GM19328 (cell line): ENCODE results near the gene RECQL.

Experiments used
- ATAC-seq: cut with Tn5 transposase; IDR thresholded peaks from one replicate; pipeline ENCODE4 v1.9.1; 2021; ENCODE audit warnings: mild to moderate bottlenecking, moderate library complexity; ENCODE audit not compliant: unreplicated experiment

Gene RECQL, protein sequence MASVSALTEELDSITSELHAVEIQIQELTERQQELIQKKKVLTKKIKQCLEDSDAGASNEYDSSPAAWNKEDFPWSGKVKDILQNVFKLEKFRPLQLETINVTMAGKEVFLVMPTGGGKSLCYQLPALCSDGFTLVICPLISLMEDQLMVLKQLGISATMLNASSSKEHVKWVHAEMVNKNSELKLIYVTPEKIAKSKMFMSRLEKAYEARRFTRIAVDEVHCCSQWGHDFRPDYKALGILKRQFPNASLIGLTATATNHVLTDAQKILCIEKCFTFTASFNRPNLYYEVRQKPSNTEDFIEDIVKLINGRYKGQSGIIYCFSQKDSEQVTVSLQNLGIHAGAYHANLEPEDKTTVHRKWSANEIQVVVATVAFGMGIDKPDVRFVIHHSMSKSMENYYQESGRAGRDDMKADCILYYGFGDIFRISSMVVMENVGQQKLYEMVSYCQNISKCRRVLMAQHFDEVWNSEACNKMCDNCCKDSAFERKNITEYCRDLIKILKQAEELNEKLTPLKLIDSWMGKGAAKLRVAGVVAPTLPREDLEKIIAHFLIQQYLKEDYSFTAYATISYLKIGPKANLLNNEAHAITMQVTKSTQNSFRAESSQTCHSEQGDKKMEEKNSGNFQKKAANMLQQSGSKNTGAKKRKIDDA

DNA sequence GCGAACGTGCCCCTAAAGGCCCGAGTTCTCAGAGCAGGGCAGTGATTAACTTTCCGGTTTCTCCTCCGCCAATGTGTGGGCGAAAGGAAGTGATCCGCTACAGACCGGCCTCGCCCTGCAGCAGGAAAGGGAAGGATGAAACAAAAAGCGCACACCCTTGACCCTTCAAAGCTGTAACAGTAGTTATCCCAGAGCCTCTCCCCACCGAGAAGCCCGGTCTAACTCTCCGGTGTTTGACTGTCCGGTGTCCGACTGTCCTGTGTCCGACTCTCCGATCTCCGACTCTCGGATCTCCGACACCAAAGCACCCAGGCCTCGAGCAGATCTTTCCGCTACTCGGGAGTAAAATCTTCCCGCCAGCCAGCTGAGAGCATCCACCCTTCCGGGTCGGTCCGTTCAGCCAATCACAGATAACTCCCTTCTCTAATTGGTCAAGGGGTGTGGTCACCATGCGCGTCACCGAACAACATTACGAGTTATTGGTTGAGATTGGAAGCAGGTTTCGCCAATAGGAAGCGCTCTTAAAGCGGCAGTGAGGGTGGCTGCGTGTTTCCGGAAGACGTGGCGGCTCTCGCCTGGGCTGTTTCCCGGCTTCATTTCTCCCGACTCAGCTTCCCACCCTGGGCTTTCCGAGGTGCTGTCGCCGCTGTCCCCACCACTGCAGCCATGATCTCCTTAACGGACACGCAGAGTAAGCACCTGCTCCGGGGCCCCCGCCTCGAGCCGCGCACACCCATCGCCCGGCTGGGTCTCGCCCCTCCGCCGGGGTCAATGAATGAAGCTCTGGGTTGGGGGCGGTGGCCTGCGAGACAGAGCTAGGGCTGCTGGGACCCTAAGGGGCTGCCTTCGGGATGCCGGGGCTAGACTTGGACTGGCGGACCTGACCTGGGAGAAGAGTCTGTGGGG lies at the start of gene RECQL, which contains the start of gene GOLT1B:
TSS of gene RECQL (minus strand) at position 378 of the 906 bp plus-strand sequence. CDS start 2,065 bp downstream, outside the sequence.
TSS of gene GOLT1B (plus strand) at position 532 of the 906 bp plus-strand sequence. CDS start at position 667, 135 bp downstream.
- peak; percentile 99 for ATAC-seq

DNA sequence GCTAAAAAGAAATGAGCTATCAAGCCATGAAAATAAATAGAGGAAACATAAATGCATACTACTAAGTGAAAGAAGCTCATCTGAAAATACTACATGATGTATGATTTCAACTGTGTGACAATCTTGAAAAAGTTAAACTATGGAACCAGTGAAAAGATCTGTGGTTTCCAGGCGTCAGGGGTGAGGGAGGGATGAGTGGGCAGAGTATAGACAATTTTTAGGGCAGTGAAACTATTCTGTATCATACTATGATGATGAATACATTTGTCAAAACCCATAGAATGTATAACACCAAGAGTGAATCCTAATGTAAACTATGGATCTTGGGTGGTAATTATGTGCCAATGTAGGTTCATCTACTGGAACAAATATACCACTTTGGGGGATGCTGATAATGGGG lies 46.0 kb upstream of the RECQL start:
- no peak for ATAC-seq

DNA sequence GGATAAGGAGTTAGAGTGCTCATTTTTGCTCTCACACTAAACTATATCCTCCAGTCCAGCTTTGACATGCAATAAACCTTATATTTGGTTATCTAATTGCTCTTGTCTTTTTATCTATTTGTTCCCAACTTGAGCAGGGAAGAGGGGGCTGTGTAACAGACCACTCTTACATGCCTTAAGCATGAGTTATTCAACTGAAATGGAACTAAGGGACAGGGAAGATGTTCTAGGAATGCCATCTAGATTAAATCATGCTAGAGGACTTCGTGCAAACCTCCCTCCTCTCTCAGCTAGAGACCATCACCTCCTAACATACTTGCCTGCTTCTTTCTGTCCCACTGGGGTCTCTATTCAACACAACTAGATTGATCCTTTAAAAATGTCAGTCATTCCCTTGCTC lies 45.3 kb upstream of the RECQL start:
- no peak for ATAC-seq

DNA sequence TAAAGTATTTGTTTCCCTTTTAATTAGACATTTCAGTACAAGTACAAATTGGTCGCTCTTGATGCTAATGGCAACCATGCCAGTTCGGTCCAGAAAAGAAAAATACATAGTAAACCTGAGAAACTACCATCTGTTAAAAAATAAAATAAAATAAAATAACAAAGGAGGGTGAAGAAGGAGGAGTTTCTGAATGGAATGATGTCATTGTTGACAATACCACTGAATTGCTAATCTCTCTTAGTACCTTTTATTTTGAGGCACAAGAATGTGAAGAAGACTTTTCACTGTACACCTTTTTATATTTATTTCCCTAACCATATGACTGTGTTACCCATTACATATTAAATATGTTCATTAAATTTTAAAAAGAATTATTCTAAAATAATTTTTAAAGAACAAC lies 44.1 kb upstream of the RECQL start:
- no peak for ATAC-seq

DNA sequence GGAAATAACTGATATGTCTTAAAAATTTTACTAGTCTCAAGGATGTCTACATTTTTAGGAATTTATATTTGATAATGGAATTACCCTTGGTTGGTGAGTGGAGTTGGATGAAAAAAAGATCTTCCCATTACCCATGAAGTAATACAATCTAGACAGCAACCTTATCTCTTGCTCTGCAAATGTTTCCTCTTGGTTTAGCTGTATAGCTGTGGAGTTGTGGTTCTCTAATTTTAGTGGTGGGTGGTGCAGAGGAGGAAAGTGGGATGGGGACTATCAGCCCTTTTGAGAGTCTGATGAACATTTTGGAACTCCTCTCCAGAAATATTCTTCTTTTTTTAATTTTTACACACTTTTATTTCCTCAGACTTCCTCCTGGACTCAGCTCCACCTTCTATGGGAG lies 41.7 kb upstream of the RECQL start:
- ATAC-seq = no peak

DNA sequence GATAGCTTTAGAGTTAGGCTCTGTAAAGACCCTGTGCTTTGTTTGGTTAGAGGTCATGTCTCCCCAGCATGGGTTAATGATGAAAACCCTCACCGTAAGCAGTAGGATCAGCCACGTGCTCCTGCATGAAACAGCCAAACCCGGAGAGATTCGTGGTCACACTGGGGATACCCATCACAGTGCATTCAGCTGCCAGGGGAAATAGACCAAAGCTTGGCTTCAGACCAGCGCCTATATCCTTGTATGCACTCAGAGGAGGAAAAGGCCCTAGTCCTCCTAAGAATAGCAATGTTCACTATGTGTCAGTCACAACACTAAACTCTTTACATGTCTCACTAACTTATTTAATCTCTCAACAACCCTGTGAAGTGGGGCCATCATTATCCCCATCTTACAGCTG lies 41.0 kb upstream of the RECQL start:
- no peak for ATAC-seq

DNA sequence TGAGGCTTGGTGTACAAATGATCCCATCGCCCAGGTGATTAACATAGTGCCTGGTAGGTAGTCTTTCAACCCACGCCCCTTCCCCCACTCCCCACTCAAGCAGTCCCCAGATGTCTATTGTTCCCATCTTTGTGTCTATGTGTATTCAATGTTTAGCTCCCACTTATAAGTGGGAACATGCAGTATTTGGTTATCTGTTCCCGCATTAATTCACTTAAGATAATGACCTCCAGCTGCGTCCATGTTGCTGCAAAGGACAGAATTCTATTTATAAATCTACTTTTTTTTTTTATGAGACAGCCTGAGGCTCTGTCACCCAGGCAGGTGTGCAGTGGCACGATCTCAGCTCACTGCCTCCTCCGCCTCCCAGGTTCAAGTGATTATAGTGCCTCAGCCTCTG lies 40.3 kb upstream of the RECQL start:
- ATAC-seq = no peak

DNA sequence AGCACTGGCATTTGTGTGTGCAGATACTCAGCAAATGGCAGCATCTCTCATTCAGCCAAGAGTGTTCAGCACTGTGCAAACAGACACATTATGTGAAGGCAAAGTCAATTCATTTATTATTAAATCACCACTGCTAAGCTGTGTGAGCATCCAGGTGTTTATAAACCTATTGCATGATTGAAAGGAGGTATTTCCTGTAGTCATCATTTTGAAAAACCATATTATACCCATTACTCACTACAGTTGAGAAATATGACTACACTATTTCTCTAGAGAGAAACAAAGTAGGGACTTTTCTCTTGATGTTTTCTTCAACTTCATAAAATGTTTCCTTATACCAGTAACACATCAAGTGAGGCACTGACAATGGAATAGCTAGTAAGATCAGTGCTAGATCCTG lies 38.4 kb upstream of the RECQL start:
- no peak for ATAC-seq

DNA sequence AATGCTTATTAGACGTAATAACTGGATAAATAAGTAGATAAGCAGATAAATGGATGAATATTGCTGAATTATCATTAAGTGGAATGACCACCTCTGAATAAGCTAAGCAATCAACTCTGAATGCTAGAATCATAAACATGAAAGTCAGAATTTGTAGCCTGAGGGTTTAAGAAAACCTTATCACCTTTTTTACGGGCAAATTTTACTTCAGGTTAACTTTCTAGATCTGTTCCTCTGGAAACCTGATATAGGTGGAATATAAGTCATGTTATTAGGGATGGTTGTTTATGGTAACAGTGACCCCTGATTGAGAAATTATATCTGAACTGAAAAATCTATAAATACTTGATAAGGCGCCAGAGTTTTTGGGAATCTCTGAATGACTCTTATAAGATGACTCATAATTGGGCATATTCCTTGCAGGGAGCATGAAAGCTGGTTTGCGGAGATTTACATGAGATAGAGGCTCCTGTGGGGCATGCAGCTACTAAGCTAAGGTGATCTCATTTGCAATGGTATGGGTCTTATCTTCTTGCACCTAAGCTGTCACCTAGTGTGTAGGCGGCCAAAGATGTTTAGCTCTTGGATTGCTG lies 36.7 kb upstream of the RECQL start:
- ATAC-seq = no peak

DNA sequence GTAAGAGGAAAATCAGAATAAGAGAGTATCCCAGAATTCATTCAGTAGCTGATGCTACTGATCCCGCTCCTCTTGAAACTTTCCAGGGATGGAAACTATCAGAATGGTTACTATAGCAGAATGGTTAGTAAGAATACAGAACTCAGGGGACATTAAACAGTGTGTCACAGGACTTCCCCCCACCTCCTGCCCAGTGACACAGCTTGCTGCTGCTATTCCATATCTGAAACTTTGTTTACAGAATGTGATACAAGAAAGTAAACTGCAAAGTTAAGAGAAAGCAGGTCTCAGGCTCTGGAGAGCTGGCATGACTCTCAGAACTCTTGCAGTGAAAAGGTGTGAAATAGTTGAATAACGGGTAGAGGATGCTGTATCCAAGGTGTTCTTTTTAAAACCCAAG lies 28.0 kb upstream of the RECQL start:
- no peak for ATAC-seq

DNA sequence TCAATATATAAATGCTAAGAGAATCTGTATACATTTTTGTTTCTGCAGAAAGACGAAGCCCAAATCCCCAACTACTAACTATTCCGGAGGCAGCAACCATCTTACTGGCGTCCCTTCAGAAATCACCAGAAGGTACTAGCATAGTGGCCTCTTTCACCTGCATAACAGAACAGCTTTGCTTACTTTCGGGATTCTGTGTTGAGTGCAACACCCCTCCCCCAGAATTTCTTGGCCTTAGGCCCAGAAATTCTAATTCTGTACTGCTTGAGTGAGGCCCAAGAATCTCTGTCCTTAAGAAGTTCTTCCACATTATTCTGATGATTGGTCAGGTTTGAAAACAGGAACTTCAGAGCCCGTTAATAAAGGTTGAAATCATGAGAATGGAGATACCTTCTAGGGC lies 27.5 kb upstream of the RECQL start:
- no peak for ATAC-seq

DNA sequence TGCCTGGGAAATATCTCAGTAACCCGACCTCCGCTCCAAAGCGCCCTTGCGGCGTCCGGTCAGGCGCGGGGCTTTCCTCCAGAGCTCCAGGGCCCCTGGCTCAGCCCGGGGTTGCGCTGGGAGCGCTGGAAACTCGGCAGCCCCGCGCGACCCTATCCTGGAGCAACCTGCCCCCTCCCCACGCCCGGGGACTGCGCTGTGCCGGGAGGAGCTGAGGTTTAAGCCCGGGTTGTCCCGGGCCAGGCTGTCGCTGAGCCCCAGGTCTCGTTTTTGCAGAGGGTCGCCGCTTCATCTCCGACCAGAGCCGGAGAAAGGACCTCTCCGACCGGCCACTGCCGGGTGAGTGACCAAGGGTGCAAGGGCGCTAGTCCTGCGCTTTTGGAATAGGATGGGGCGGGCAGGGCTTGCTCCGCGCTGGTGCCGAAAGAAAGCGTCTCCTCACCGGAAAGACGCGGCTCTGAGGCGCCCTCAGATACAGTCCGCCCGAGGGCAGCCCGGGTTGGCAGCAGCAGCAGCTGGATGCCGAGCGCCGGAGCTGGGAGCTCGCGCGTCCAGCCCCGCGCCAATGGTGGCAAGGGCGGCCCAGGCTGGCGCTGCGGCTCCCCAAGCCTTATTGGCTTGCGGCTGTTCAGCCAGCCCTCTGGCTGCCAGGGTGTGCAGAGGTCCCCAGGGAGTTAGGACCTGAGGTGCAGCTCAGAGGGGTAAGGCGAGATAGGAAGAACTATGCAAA lies 26.2 kb upstream of the RECQL start:
- peak; percentile 89 for ATAC-seq

DNA sequence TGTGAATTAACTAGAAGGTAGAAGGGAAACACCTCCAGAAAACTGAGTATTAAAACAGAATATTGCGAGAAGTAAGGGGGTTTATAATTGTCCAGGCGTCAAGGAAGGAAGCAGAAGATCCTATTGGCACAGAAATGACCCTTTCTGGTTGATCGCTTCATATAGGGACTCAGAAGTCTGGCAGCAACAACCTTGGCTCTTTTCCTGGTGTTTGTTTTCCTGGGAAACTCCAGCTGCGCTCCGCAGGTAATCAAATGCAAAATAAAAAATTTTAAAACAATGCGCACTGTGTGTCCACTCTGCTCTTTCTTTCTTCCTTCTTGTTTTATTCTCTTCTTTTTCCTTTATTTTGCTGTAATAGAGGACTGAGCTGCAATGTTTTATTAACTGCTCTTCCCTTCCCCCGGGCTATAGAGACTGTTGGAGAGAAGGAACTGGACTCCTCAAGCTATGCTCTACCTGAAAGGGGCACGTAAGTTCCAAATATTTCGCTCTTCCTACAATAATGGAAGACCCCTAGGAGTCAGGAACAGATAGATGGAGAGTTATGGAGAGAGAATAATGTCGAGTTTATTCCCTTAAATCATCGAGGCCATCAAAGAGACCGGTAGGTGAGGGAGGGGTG lies 25.4 kb upstream of the RECQL start:
- no peak for ATAC-seq

DNA sequence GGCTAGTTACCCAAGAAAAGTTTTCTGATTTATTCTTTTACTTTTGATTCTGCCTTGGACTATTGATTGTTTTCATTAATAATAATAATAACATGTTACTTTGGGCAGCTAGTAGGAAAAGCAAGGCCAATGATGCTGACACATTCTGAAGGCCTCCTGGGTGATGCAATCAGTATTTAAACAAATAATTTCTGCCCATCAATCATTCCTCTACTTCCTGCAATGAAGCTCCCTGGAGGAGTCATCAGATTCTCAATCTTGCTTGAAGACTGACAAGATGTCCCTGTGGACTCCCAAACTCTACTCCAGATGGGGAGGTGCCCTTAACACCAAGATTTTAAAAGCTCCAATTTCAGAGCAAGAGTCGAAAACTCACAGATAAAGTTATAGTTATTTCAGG lies 24.6 kb upstream of the RECQL start, which contains the start of gene SPX:
TSS of gene SPX (plus strand) at position 244 of the 400 bp plus-strand sequence. CDS start 177 bp downstream, outside the sequence.
- ATAC-seq = no peak

DNA sequence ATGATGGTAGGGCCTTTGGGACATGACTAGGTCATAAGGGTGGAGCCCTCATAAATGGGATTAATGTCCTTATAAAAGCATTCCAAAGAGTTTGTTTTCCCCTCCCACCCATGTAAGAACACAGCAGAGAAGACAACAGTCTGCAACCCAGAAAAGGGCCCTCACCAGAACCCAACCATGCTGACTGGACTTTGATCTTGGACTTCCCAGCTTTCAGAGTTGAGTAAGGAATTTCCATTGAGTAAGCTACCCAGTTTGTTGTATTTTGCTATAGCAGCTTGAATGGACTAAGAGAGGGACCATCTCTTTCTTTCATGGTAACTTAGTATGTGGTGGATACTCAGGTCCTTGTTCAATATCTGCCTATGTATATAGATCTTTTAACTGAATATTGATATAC lies 21.7 kb upstream of the RECQL start:
- no peak for ATAC-seq

DNA sequence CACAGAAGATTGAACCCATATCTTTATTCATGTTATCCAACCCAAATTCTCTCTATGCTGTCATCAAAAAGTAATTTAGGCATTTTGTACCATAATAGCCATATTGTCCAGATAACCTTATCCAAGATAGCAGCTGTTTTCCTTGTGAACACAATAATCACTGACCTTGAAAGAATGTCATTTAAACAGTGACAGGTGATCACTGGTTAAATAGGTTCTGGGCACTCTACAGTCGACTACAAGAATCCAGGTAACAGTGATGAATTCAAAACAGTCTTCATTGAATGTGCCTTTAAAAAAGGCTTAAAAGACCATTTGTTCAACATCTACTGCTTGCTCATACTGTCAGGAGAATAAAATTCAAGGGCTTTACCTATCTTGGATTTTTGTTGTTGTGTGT lies 20.1 kb upstream of the RECQL start:
- no peak for ATAC-seq

DNA sequence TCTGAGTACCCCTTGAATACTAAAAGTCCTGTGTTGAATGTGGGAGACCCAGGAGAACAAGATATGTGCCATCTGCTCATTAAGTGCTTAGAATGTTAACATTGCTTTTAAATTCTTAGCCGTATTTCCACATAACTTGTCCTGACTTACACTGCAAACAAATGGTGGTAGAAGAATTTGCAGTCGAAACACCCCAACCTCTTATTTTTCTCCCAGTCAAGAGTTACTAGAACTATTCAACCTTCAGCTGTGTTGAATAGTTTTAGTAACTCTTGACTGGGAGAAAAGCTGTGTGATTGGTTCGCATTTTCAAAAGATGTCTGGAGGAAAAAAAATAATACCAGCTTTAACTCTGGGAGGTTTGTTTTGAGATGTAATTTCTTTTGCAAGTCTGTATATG lies 17.0 kb upstream of the RECQL start:
- no peak for ATAC-seq

DNA sequence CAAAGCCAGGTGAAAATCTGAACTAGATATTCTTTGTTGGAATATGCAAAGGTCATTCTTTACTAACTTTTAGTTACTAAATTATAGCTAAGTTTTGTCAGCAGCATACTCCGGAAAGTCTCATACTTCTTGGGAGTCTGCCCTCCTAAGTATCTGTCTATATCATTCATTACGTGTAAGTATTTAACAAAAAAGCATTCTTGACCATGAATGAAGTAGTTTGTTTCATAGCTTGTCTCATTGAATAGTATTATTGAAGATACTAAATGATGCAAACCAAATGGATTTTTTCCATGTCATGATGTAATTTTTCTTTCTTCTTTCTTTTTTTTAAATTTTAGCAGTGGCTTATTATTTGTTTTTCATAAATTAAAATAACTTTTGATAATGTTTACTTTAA lies 14.8 kb upstream of the RECQL start:
- ATAC-seq = no peak

DNA sequence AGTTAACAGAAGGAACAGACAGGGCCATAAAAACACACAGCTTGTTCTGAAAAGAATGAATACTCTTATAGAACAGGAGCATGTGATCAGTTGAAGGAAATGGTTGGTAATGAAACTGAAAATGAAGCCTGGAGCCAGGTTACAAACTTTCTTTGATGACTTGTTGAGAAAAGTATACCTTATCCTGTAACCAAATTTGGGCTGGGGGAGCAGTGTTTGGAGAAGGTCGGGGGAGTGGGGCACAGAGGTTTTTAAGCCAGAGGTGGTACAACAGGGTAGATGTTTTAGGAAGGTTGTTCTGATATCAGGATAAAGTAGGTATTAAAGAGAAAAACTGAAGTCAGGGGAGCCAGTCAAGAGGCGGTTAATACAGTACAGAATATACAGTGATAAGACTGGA lies 8.3 kb upstream of the RECQL start:
- ATAC-seq = peak; percentile 89

DNA sequence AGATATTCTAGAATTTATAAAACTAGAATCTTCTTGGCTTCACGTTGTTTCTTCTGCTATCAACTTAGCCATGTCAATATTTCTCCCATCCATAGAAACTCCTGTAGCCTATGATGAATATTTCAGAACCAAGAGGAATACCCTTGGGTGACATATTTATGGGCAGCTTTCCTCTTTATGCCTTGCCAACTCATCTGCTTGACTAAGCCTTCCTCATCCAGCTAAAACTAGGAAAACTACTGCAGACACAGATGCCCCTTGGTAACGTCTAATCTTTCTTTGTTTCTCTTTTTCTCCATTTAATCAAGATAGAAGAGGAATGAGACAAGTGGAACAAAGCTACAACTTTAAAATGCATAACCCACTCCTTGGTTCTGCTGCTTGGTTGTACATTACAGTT lies 6.4 kb upstream of the RECQL start:
- ATAC-seq = no peak
